ENCODE results near the gene PAM.
A peak's percentile ranks its signal among the peaks of the same experiment; 100 is the strongest.

Gene PAM

GRCh38 chr5:102863764-102864560, 108.9 kb downstream of the PAM start:
- DNase-seq, result no peak

- no peak for DNase-seq
These were observed 110.0 kb downstream of the PAM start for GRCh38 chr5:102865171-102865509.

- DNase-seq, result peak; percentile 62
These were observed 110.6 kb downstream of the PAM start for GRCh38 chr5:102865510-102866236.

- no peak for DNase-seq
These were observed 111.1 kb downstream of the PAM start for GRCh38 chr5:102866237-102866600.

GRCh38 chr5:102867992-102868662, 113.0 kb downstream of the PAM start:
- DNase-seq, result no peak

GRCh38 chr5:102869230-102869629, 114.1 kb downstream of the PAM start:
- DNase-seq, result no peak

GRCh38 chr5:102873379-102873932, 118.4 kb downstream of the PAM start:
- no peak for DNase-seq

- DNase-seq, result no peak
These were observed 118.9 kb downstream of the PAM start for GRCh38 chr5:102874054-102874453.

- DNase-seq, result no peak
These were observed 120.6 kb downstream of the PAM start for GRCh38 chr5:102875721-102876123.

GRCh38 chr5:102876610-102877009, 121.5 kb downstream of the PAM start:
- no peak for DNase-seq

- no peak for DNase-seq
These were observed 124.6 kb downstream of the PAM start for GRCh38 chr5:102879741-102880140.

- DNase-seq, result no peak
These were observed 131.5 kb downstream of the PAM start for GRCh38 chr5:102886586-102886985.

- no peak for DNase-seq
These were observed 133.4 kb downstream of the PAM start for GRCh38 chr5:102888483-102888882.

- DNase-seq, result no peak
These were observed 133.9 kb downstream of the PAM start for GRCh38 chr5:102889033-102889432.

- no peak for DNase-seq
These were observed 135.0 kb downstream of the PAM start for GRCh38 chr5:102890133-102890532.

- DNase-seq, result no peak
These were observed 136.1 kb downstream of the PAM start for GRCh38 chr5:102891175-102891574.

GRCh38 chr5:102893942-102894341, 138.8 kb downstream of the PAM start:
- DNase-seq, result no peak

GRCh38 chr5:102895234-102895633, 140.1 kb downstream of the PAM start:
- DNase-seq, result no peak

GRCh38 chr5:102895976-102896375, 140.9 kb downstream of the PAM start:
- no peak for DNase-seq

GRCh38 chr5:102901424-102902134, 146.5 kb downstream of the PAM start:
- DNase-seq, result no peak

GRCh38 chr5:102902135-102902448, 147.0 kb downstream of the PAM start:
- no peak for DNase-seq

GRCh38 chr5:102902647-102903046, 147.5 kb downstream of the PAM start:
- peak; percentile 21 for DNase-seq
